Osteocyte (in vitro differentiated cells): ENCODE results near the gene INPP5D. TPM values are rescaled to one million over a fixed set of nuclear protein-coding genes. Genes with fewer than 3 reads are reported as not detected.

Experiments used
- DNase-seq: peaks from one replicate; pipeline ENCODE4 v3.0.0; 2021; ENCODE audit warnings: mixed read lengths; ENCODE audit not compliant: unreplicated experiment; ENCODE audit errors: extremely low spot score
- H3K27ac Mint-ChIP-seq: one replicate; pipeline ENCODE4 v1.8.0; 2021; ENCODE audit warnings: mild to moderate bottlenecking, mixed read lengths; ENCODE audit not compliant: unreplicated experiment
- H3K27me3 Mint-ChIP-seq: one replicate; pipeline ENCODE4 v1.8.0; 2021; ENCODE audit warnings: mixed read lengths; ENCODE audit not compliant: unreplicated experiment
- H3K36me3 Mint-ChIP-seq: one replicate; pipeline ENCODE4 v1.8.0; 2021; ENCODE audit warnings: mixed read lengths; ENCODE audit not compliant: unreplicated experiment
- H3K4me1 Mint-ChIP-seq: one replicate; pipeline ENCODE4 v1.8.0; 2021; ENCODE audit warnings: mixed read lengths; ENCODE audit not compliant: unreplicated experiment
- H3K4me3 Mint-ChIP-seq: one replicate; pipeline ENCODE4 v1.8.0; 2021; ENCODE audit warnings: mild to moderate bottlenecking, moderate library complexity, mixed read lengths; ENCODE audit not compliant: unreplicated experiment
- H3K9me3 Mint-ChIP-seq: one replicate; pipeline ENCODE4 v1.8.0; 2021; ENCODE audit warnings: mixed read lengths; ENCODE audit not compliant: unreplicated experiment
- CTCF ChIP-seq: fragments of 200-600 bp; sonication (generic); IDR thresholded peaks from 2 replicates; pipeline ENCODE4 v1.5.0; 2021; ENCODE audit warnings: antibody characterized with exemption, mild to moderate bottlenecking, moderate library complexity
- total RNA-seq: library from RNA; stranded (reverse); gene quantifications from 2 replicates; pipeline ENCODE4 v1.2.1, GENCODE V29; 2021

The INPP5D gene
- total RNA-seq, 1 donor from 2014 or later: 0.40 TPM

DNA sequence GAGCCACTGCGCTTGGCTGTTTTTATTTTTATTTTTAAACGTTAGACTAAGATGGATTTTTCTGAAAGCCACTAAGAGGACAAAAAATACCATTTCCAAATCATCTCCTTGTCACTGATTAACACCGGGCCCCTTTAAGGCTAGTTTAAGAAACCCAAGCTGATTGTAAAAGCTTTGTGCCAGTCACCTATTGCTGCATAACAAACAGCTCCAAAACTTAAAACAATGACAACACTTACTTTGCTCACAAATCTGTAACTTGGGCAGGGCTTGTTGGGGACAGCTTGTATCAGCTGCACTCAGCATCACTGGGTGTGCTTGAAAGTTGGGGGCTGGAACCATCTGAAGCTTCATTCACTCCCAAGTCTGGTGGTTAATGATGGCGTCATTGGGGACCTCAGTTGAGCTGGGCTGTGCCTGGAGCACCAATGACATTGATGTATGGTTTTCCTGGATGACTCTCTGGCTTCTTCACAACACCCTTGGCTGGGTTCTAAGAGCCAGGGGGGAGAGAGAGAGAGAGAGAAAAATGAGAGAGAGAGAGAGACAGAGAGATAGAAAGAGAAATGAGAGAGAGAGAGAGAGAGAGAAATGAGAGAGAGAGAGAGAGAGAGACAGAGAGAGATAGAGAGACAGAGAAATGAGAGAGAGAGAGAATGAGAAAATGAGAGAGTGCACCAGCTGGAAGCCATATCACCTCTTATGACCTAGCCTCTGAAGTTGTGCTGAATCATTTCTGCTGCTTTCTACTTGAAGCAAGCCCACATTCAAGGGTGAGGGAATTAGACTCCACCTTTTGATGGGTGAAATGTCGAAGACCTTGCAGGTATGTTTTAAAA is 165.3 kb downstream of the INPP5D start:
- no peak overlapping the region for H3K4me3 Mint-ChIP-seq
- H3K27me3 Mint-ChIP-seq: peaks cover 50% of the 10 kb centered on the region
- H3K36me3 Mint-ChIP-seq: no peaks in the 10 kb centered on the region
- no peak overlapping the region for H3K27ac Mint-ChIP-seq
- TF ChIP-seq CTCF: no peak
- no peak for DNase-seq
- no peaks in the 10 kb centered on the region for H3K9me3 Mint-ChIP-seq
- H3K4me1 Mint-ChIP-seq: no peaks in the 10 kb centered on the region

DNA sequence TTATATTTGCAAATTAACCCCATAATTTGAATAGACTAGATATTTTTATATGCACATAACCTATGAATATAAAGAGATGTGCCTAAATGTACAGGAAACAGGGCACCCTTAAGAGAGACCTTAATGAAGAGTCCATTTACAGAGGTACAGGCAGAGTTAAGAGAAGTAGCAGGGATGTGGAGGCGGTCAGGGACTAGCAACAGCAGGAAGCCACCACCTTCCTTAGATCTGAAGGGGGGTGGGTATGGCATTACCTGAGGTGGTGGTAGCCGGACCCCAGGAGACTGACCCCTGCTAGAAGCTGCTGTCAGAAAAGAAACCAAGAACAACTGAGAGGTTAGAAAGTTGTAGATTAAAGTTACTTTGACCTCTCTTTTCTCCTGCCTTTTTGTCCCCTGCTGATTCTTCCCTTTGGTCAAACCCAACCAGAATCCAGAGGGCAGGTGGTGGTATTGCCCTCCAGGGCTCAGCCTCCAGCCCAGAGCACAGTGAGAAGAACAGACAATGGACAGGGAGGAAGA is 166.4 kb downstream of the INPP5D start:
- Mint-ChIP-seq H3K36me3 (no peaks in the 10 kb centered on the region), H3K4me3 (no peak overlapping the region), H3K27ac (no peak overlapping the region), H3K27me3 (peaks cover 53% of the 10 kb centered on the region), H3K4me1 (no peaks in the 10 kb centered on the region), H3K9me3 (no peaks in the 10 kb centered on the region)
- no peak for TF ChIP-seq CTCF
- DNase-seq: no peak

DNA sequence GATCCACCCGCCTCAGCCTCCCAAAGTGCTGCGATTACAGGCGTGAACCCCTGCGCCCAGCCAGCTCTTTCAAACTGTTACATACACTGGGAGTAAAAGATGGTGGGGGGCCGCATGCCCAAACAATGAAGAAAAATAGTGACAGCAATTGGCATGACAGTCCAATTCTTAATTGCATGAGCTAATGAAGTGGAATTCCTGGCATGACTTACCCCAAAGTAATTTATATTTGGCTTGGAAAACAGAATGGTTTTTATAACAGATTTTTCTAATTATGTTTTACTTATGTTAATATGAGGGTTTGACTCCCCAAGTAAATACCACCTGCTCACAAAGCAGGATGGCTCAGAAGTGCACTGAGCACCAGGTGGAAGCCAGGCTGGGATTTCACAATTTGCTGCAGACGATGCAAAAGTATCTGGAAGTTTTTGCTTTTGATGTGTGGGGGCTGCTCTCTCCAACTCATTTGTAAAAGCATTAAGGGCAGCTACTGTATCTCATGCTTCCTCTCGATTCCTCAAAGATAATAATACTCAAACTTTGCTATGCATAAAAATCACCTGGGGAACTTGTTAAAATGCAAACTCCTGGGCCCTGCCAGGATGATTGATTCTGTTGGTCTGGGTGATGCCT is 167.3 kb downstream of the INPP5D start:
- DNase-seq: no peak
- H3K27me3 Mint-ChIP-seq: peaks cover 46% of the 10 kb centered on the region
- H3K4me1 Mint-ChIP-seq: no peaks in the 10 kb centered on the region
- no peak for TF ChIP-seq CTCF
- H3K36me3 Mint-ChIP-seq: no peaks in the 10 kb centered on the region
- H3K4me3 Mint-ChIP-seq: no peak overlapping the region
- H3K9me3 Mint-ChIP-seq: no peaks in the 10 kb centered on the region
- no peak overlapping the region for H3K27ac Mint-ChIP-seq

DNA sequence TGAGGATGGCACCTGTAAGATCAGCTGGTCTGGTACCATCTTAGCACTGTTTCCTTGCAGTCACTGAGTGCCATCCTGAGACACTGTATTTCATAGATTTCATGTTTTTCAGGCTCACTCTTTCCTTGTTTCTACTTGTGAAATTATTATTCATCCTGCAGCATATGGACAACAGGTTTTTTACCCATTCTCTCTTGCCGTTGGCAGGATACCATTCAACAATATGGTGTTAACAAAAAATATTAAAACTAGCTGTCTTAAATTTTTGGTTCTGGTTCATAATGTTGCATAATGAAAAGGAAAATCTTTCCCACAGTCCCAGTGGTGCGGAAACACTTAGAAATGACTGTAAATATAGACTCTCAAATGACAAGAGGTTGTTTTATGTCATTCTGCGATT is 168.2 kb downstream of the INPP5D start:
- Mint-ChIP-seq H3K9me3 (no peaks in the 10 kb centered on the region), H3K4me3 (no peak overlapping the region), H3K36me3 (no peaks in the 10 kb centered on the region), H3K27me3 (peaks cover 42% of the 10 kb centered on the region), H3K27ac (no peak overlapping the region), H3K4me1 (no peaks in the 10 kb centered on the region)
- DNase-seq: no peak
- no peak for TF ChIP-seq CTCF

DNA sequence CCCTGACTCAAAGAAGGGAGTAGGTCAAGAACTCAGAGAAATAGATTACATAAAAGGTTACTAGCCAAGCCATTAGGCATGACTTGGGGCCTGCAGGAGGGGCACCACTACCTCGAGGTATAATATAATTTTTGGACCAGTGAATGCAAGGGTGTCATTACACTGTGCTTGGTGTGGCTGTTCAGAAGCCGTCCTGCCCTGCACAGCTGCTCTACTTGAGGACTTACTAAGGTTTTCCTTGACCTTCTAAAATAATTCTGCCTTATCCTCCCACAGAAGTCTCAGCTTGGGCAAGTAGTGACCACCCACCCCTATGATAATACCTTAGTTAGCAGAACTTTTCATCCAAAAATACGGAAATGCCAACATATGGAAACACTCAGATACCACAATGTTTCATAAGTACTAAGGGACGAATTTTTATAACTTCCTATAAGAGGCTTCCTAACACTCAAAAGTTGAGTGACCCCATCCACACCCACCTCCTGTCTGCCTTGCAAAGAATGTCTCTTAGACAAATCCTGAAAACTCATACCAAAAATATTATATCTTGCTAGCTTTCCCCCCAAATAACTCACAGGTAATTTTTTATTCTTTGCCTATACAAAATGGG is 173.6 kb downstream of the INPP5D start:
- no peak for TF ChIP-seq CTCF

More for the DNA sequence above, 173.6 kb downstream of the INPP5D start:
- peaks cover 13% of the 10 kb centered on the region for H3K27me3 Mint-ChIP-seq
- no peak for DNase-seq
- peaks cover 2% of the 10 kb centered on the region for H3K4me1 Mint-ChIP-seq
- no peaks in the 10 kb centered on the region for H3K36me3 Mint-ChIP-seq
- no peak overlapping the region for H3K27ac Mint-ChIP-seq
- H3K9me3 Mint-ChIP-seq: no peaks in the 10 kb centered on the region
- no peak overlapping the region for H3K4me3 Mint-ChIP-seq
